Heart left ventricle (tissue), 13 donors: ENCODE data around the gene PRRG3.

Source experiments
- POLR2A ChIP-seq, 2 donors: fragments of 450-650 bp; IDR thresholded peaks; one replicate each; pipeline ENCODE4 v1.6.1; 2017; ENCODE audit warnings: antibody characterized with exemption in 2 of 2, mild to moderate bottlenecking in 2 of 2, moderate library complexity in 2 of 2
- TF ChIP-seq, protein P1 (sequence below), 12 donors: fragments of 200-600 bp; sonication (generic) in 4 of 12; IDR thresholded peaks; one replicate each; pipeline versions ENCODE4 v1.5.0 to v1.8.0; 2018 to 2022; ENCODE audit warnings: antibody characterized with exemption in 12 of 12, mild to moderate bottlenecking in 5 of 12
- donor health status: ischemic (EF 13 %, LVEDD 7.1; RV severe dilation, severe dysfunction).
- donor health status: DM: no; HTN: yes; CAD: no.
- donor health status: DM: no; HTN: no; CAD: no.
- donor health status: ischemic (EF 25% LVEDD 6.9; RV normal size, moderate dysfunction).
- donor health status: ischemic (EF 25% LVEDD 5.7; RV mildly dilated, moderate dysfunction).
- donor health status: ischemic (EF 35%, LVEDD 5.7; RV mildly dilated, moderate dysfunction).
- donor health status: nonischemic (EF 11% LVEDD 7.7; RV severe dilation, severe dysfunction).
- donor health status: DM: yes; HTN: yes; CAD: no.
- donor health status: PGD.
- donor health status: ischemic (EF 29% LVEDD 5.4; RV normal size, mild dysfunction).
- donor health status: nonischemic (EF 23%, LVEDD 6.1; RV moderate dilation, normal function).

DNA sequence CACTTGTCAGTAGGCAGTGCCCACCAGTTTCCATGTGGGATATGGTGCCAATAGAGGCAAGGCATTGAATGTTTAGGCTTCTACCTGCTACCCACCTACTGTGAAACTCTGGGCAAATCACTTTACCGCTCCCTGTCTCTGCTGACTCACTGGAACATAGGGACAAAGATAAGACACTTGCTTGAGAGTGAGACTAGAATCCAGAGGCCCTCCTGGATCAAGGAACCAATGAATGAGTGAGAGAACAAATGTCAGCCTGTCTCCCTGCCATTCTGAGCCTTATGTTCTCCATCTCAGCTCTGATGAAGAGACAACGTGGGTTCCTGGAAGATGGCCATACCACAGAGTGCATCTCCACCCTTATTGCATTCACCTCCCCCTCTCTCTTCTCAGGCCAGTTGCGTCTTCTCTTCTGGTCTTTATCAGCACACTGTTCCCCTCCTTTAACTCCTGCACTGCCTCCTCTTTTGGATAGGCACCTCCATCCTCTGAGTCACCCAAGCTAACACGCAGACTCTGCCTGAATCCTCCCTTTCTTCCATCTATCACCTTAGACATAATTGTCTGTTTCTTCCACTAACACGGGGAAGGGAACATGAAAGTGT is 15.4 kb upstream of the PRRG3 start:
- TF ChIP-seq, protein P1, sequence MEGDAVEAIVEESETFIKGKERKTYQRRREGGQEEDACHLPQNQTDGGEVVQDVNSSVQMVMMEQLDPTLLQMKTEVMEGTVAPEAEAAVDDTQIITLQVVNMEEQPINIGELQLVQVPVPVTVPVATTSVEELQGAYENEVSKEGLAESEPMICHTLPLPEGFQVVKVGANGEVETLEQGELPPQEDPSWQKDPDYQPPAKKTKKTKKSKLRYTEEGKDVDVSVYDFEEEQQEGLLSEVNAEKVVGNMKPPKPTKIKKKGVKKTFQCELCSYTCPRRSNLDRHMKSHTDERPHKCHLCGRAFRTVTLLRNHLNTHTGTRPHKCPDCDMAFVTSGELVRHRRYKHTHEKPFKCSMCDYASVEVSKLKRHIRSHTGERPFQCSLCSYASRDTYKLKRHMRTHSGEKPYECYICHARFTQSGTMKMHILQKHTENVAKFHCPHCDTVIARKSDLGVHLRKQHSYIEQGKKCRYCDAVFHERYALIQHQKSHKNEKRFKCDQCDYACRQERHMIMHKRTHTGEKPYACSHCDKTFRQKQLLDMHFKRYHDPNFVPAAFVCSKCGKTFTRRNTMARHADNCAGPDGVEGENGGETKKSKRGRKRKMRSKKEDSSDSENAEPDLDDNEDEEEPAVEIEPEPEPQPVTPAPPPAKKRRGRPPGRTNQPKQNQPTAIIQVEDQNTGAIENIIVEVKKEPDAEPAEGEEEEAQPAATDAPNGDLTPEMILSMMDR (IDR thresholded peaks at IDR 0.05), result no peak
- TF ChIP-seq POLR2A (IDR thresholded peaks at IDR 0.05), result no peak
